Esophagus muscularis mucosa (tissue), 4 donors: ENCODE data around the gene CDC20. TPM values are rescaled to one million over a fixed set of nuclear protein-coding genes. Genes with fewer than 3 reads are reported as not detected.

Experiments
- DNase-seq: peaks from one replicate; pipeline ENCODE4 v3.0.0-alpha.2; 2017; ENCODE audit errors: extremely low spot score
- H3K27ac ChIP-seq, 4 donors: fragments of 200-600 bp; sonication (generic); replicated peaks in 1 of 4; 1 replicate in 3 of 4; 2 replicates in 1 of 4; pipeline ENCODE4 v1.5.1; 2016 to 2019; ENCODE audit warnings: mild to moderate bottlenecking in 1 of 4
- H3K27me3 ChIP-seq, 4 donors: fragments of 200-600 bp; sonication (generic); one replicate each; pipeline versions ENCODE4 v1.5.1 to v1.6.0; 2016 to 2019
- H3K36me3 ChIP-seq, 4 donors: fragments of 200-600 bp; sonication (generic); one replicate each; pipeline ENCODE4 v1.5.1; 2016 to 2019
- H3K4me1 ChIP-seq, 4 donors: fragments of 200-600 bp; sonication (generic); one replicate each; pipeline ENCODE4 v1.5.1; 2016 to 2019
- H3K4me3 ChIP-seq, 4 donors: fragments of 200-600 bp; sonication (generic); 1 replicate in 2 of 4; 2 replicates in 2 of 4; pipeline ENCODE4 v1.5.1; 2016 to 2019; ENCODE audit warnings: mild to moderate bottlenecking in 4 of 4, moderate library complexity in 1 of 4
- H3K9me3 ChIP-seq, 4 donors: fragments of 200-600 bp; sonication (generic); 1 replicate in 3 of 4; 2 replicates in 1 of 4; pipeline ENCODE4 v1.5.1; 2016 to 2019
- EP300 ChIP-seq: sonication (generic); formaldehyde crosslinking; IDR thresholded peaks from one replicate; pipeline ENCODE4 v1.6.1; 2017; ENCODE audit warnings: antibody characterized with exemption
- POLR2A ChIP-seq: fragments of 450-650 bp; IDR thresholded peaks from one replicate; pipeline ENCODE4 v1.6.1; 2017; ENCODE audit warnings: antibody characterized with exemption, moderate library complexity, mild to moderate bottlenecking, low read depth
- POLR2AphosphoS5 ChIP-seq, 2 donors: sonication (generic); formaldehyde crosslinking; IDR thresholded peaks; one replicate each; pipeline ENCODE4 v1.6.1; 2017; ENCODE audit warnings: antibody characterized with exemption in 2 of 2
- WGBS: methylation state at CpG from one replicate; pipeline ENCODE4 v1.1.5; 2018; 5-methylcytosine and 5-hydroxymethylcytosine counted together
- intact Hi-C: fragments of 100-400 bp; cut with DNase I; formaldehyde crosslinking; loops from one replicate; pipeline ENCODE4 v1.15.1; 2023
- total RNA-seq, 4 donors: library from RNA; depleted of rRNA; stranded (reverse); fragments of >200 nt; gene quantifications; one replicate each; pipeline versions ENCODE4 v1.1.0 to v1.2.1, GENCODE V29; 2016
- TF ChIP-seq, protein P1 (sequence below), 3 experiments: fragments of 200-600 bp in 2 of 3; fragments of 450-650 bp in 1 of 3; sonication (generic) in 2 of 3; IDR thresholded peaks; one replicate each; pipeline ENCODE4 v1.5.1; 2017 to 2019; ENCODE audit warnings: antibody characterized with exemption in 3 of 3, mild to moderate bottlenecking in 2 of 3, moderate library complexity in 1 of 3

CDC20 gene
- total RNA-seq, 4 donors from 2014 or later, result 0.42 to 1.7 TPM; not detected in 2

DNA sequence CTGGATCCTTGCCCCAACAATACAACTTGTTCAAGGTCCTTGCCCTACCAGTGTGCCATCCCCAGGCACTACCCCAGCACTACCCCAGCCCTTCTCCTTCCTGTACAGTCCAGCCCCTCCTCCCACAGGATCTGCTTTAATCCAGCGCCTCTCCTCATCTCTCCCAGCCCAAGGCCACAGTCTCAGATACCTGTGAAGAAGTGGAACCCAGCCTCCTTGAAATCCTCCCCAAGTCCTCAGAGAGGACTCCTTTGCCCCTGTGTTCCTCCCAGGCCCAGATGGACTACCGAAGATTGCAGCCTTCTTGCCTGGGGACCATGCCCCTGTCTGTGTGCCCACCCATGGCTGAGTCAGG, 6.5 kb upstream of the CDC20 start:
- H3K4me3 ChIP-seq, result no peak overlapping the region
- no peak overlapping the region for H3K27ac ChIP-seq
- WGBS, result 93% methylated on average over 2 of the region's 2 CpGs
- no peaks in the 10 kb centered on the region for H3K9me3 ChIP-seq
- H3K4me1 ChIP-seq, result peaks cover 18 to 24% (median 24%) of the 10 kb centered on the region in 4 donors
- no peak for DNase-seq
- no peaks in the 10 kb centered on the region for H3K27me3 ChIP-seq
- TF ChIP-seq POLR2A (no peak), POLR2AphosphoS5 (IDR thresholded peaks at IDR 0.05) (no peak), EP300 (no peak)
- TF ChIP-seq, protein P1, sequence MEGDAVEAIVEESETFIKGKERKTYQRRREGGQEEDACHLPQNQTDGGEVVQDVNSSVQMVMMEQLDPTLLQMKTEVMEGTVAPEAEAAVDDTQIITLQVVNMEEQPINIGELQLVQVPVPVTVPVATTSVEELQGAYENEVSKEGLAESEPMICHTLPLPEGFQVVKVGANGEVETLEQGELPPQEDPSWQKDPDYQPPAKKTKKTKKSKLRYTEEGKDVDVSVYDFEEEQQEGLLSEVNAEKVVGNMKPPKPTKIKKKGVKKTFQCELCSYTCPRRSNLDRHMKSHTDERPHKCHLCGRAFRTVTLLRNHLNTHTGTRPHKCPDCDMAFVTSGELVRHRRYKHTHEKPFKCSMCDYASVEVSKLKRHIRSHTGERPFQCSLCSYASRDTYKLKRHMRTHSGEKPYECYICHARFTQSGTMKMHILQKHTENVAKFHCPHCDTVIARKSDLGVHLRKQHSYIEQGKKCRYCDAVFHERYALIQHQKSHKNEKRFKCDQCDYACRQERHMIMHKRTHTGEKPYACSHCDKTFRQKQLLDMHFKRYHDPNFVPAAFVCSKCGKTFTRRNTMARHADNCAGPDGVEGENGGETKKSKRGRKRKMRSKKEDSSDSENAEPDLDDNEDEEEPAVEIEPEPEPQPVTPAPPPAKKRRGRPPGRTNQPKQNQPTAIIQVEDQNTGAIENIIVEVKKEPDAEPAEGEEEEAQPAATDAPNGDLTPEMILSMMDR (IDR thresholded peaks at IDR 0.05), result no peak
- peaks cover 0 to 4% (median 0%) of the 10 kb centered on the region in 4 donors for H3K36me3 ChIP-seq
- intact Hi-C loops, result no loop called here

DNA sequence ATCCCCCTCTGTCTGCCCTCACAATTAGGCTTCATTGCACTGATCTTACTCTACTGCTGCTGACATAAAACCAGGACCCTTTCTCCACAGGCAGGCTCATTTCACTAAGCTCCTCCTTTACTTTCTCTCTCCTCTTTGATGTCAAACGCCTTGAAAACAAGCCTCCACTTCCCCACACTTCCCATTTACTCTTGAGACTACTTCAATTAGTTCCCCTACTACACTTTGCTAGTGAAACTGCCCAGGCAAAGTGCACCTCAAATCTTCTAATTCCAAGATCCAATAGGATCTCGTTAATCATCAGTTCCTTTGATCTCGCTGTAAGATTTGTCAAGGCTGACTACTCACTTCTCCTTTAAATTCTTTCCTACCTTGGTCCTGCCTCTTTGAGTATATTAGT, 5.9 kb upstream of the CDC20 start:
- H3K36me3 ChIP-seq, result peaks cover 0 to 4% (median 0%) of the 10 kb centered on the region in 4 donors
- WGBS, result 68% methylated on average over 3 of the region's 3 CpGs
- H3K9me3 ChIP-seq, result no peaks in the 10 kb centered on the region
- H3K4me3 ChIP-seq, result no peak overlapping the region
- no peak for DNase-seq
- H3K27me3 ChIP-seq, result no peaks in the 10 kb centered on the region
- no peak overlapping the region for H3K27ac ChIP-seq
- H3K4me1 ChIP-seq, result peaks cover 23 to 30% (median 29%) of the 10 kb centered on the region in 4 donors
- intact Hi-C loops, result no loop called here
- TF ChIP-seq, protein P1 (IDR thresholded peaks at IDR 0.05), result no peak
- TF ChIP-seq EP300 (no peak), POLR2A (no peak), POLR2AphosphoS5 (IDR thresholded peaks at IDR 0.05) (no peak)

DNA sequence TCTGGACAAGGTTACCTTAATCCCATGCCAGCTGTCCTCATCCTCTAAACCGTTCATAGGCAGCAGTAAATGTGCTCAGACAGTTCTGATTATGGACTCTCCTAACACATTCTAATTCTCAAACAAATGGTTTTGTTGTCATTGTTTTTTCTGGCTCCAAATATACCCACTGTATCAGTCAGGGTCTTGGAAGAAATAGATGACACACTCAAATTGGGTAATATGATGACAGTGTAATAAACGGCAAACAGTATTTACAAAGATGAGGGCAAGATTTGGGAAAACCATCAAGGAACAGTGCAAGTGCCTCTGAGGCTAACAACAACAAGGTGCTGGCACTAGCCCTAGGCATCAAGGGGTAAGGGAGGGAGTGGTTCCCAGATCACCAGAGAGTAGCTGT, 4.3 kb upstream of the CDC20 start:
- Histone ChIP-seq H3K9me3 (no peaks in the 10 kb centered on the region), H3K27ac (no peak overlapping the region), H3K4me3 (no peak overlapping the region), H3K36me3 (peaks cover 0 to 4% (median 0%) of the 10 kb centered on the region in 4 donors), H3K4me1 (peaks cover 18 to 28% (median 26%) of the 10 kb centered on the region in 4 donors), H3K27me3 (no peaks in the 10 kb centered on the region)
- no peak for DNase-seq
- intact Hi-C loops, result no loop called here
- no peak for TF ChIP-seq EP300
- TF ChIP-seq POLR2AphosphoS5 (IDR thresholded peaks at IDR 0.05), result no peak
- TF ChIP-seq, protein P1 (IDR thresholded peaks at IDR 0.05), result no peak
- no peak for TF ChIP-seq POLR2A
- 77% methylated on average over 2 of the region's 2 CpGs for WGBS

- Histone ChIP-seq H3K4me3 (no peak overlapping the region), H3K27me3 (no peaks in the 10 kb centered on the region), H3K27ac (no peak overlapping the region), H3K9me3 (no peaks in the 10 kb centered on the region), H3K4me1 (peaks cover 13 to 25% (median 22%) of the 10 kb centered on the region in 4 donors), H3K36me3 (peaks cover 0 to 4% (median 0%) of the 10 kb centered on the region in 4 donors)
- TF ChIP-seq EP300 (no peak), POLR2A (no peak), POLR2AphosphoS5 (IDR thresholded peaks at IDR 0.05) (no peak)
- TF ChIP-seq, protein P1 (IDR thresholded peaks at IDR 0.05), result no peak
- intact Hi-C loops, result no loop called here
- no peak for DNase-seq
- 92% methylated on average over 2 of the region's 2 CpGs for WGBS
These were observed 3.8 kb upstream of the CDC20 start for GRCh38 chr1:43354936-43355335.

DNA sequence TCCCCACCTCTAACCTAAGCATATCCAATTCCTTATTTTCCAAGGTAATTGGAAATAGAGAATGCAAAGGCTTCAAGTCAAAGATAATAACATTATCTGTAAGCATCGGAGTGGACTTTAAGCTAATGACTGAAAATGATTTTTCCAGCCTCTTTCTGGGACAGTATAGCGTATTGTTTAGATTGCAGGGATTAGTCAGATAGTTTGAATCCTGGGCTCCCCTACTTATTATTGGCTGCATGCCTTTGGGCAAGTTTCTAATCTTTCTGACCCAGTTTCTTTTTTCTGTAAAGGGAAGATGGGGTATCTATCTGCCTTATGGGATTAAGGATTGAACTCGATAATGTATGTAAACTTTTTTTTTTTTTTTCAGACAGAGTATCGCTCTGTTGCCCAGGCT, 1.5 kb upstream of the CDC20 start:
- 89% methylated on average over 4 of the region's 4 CpGs for WGBS
- Histone ChIP-seq H3K4me3 (no peak overlapping the region), H3K27me3 (no peaks in the 10 kb centered on the region), H3K36me3 (peaks cover 0 to 25% (median 16%) of the 10 kb centered on the region in 4 donors), H3K27ac (peak overlapping the region in 2 of 4 donors; percentile 89 to 91), H3K4me1 (peaks cover 13 to 20% (median 18%) of the 10 kb centered on the region in 4 donors), H3K9me3 (no peaks in the 10 kb centered on the region)
- no peak for DNase-seq
- TF ChIP-seq POLR2AphosphoS5 (IDR thresholded peaks at IDR 0.05), result no peak
- TF ChIP-seq EP300, result no peak
- TF ChIP-seq, protein P1 (IDR thresholded peaks at IDR 0.05), result no peak
- no peak for TF ChIP-seq POLR2A
- intact Hi-C loops, result no loop called here
